MM.1S (cell line): Measurements from ENCODE around the gene MMP11.

Source experiments
- DNase-seq: peaks from one replicate; pipeline ENCODE4 v3.0.0-alpha.2; 2015
- H2AFZ ChIP-seq: fragments of 300-600 bp; sonication (generic); 2 replicates; pipeline ENCODE4 v1.6.0; 2016; ENCODE audit warnings: antibody characterized with exemption, low read length
- H3F3A ChIP-seq: fragments of 300-600 bp; sonication (generic); 2 replicates; pipeline ENCODE4 v1.6.1; 2016; ENCODE audit warnings: mild to moderate bottlenecking, antibody characterized with exemption, low read length, moderate library complexity, mixed read lengths; ENCODE audit not compliant: insufficient read depth
- H3K27ac ChIP-seq: fragments of 300-600 bp; sonication (generic); 2 replicates; pipeline ENCODE4 v1.5.1; 2016; ENCODE audit warnings: mild to moderate bottlenecking, low read length
- H3K27me3 ChIP-seq: fragments of 300-600 bp; sonication (generic); replicated peaks from 2 replicates; pipeline ENCODE4 v1.6.0; 2016; ENCODE audit warnings: low read length; ENCODE audit not compliant: insufficient read depth
- H3K36me3 ChIP-seq: fragments of 300-600 bp; sonication (generic); replicated peaks from 2 replicates; pipeline ENCODE4 v1.6.1; 2016; ENCODE audit warnings: mild to moderate bottlenecking, low read length, mixed read lengths; ENCODE audit not compliant: insufficient read depth
- H3K4me1 ChIP-seq: fragments of 300-600 bp; sonication (generic); 2 replicates; pipeline ENCODE4 v1.6.1; 2016; ENCODE audit warnings: low read length, mixed read lengths
- H3K4me2 ChIP-seq: fragments of 300-600 bp; sonication (generic); 2 replicates; pipeline ENCODE4 v1.6.0; 2016; ENCODE audit warnings: low read depth, low read length
- H3K4me3 ChIP-seq: fragments of 300-600 bp; sonication (generic); 2 replicates; pipeline ENCODE4 v1.5.1; 2016; ENCODE audit warnings: low read length, mixed read lengths
- H3K79me2 ChIP-seq: fragments of 300-600 bp; sonication (generic); 2 replicates; pipeline ENCODE4 v1.6.1; 2016; ENCODE audit warnings: mixed run types, low read length, mixed read lengths
- H3K9ac ChIP-seq: fragments of 300-600 bp; sonication (generic); 2 replicates; pipeline ENCODE4 v1.6.1; 2016; ENCODE audit warnings: low read length, mixed read lengths
- H3K9me2 ChIP-seq: fragments of 300-600 bp; sonication (generic); replicated peaks from 2 replicates; pipeline ENCODE4 v1.6.1; 2016; ENCODE audit warnings: mild to moderate bottlenecking, low read length, mixed read lengths; ENCODE audit not compliant: insufficient read depth
- H3K9me3 ChIP-seq: fragments of 300-600 bp; sonication (generic); replicated peaks from 2 replicates; pipeline ENCODE4 v1.6.1; 2016; ENCODE audit warnings: mild to moderate bottlenecking, low read length, mixed read lengths; ENCODE audit not compliant: insufficient read depth
- H4K20me1 ChIP-seq: fragments of 300-600 bp; sonication (generic); 2 replicates; pipeline ENCODE4 v1.6.1; 2016; ENCODE audit warnings: mild to moderate bottlenecking, low read length, moderate library complexity, mixed read lengths; ENCODE audit not compliant: insufficient read depth
- EZH2 ChIP-seq: fragments of 300-600 bp; sonication (generic); optimal IDR thresholded peaks from 2 replicates; pipeline ENCODE3; 2017; ENCODE audit warnings: low read depth, mild to moderate bottlenecking, antibody characterized with exemption, low read length, mixed read lengths
- EZH2phosphoT487 ChIP-seq: fragments of 300-600 bp; sonication (generic); IDR thresholded peaks from 2 replicates; pipeline ENCODE4 v1.6.1; 2018; ENCODE audit warnings: antibody characterized with exemption, low read length
- TF ChIP-seq, protein P1 (sequence below): fragments of 300-600 bp; sonication (generic); IDR thresholded peaks from 2 replicates; pipeline ENCODE4 v1.5.1; 2016; ENCODE audit warnings: antibody characterized with exemption, low read length, mixed read lengths

The MMP11 gene

DNA sequence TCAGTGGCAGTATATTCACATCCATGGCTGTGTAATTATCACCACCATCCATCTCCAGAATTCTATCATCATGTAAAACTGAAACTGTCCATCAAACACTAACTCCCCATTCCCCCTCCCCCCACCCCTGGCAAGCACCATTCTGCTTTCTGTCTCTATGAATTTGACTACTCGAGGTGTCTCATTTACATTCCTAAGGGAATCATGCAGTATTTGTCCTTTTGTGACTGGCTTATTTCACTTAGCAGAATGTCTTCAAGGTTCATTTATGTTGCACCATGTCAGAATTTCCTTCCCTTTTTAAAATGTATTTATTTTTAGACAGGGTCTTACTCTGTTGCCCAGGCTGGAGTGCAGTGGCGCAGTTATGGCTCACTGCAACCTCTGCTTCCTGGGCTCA lies 45.9 kb downstream of the MMP11 start:
- H3K36me3 ChIP-seq: peaks cover 5% of the 10 kb centered on the region

DNA sequence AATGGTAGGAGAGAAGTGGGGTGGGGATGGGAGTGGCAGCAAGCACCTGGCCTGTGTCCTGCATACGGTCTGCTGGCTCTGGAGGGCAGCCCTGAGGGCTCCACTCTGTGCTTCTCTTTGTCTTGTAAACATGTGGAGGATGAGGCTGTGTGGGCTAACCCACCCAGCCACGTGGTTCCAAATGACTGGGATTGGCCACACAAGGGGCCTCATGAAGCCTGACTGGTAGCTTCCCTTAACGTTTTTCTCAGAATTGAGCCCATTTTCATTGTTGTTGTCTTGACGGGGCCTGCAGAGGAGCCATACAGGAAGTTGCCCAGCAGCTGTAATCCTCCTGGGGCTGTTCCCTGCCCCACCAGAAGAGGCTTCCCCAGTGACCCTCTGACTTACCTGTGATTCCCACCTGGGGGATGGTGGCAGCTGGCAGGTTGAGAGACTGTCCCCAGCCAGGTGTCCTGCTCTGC lies 48.1 kb downstream of the MMP11 start:
- no peak for DNase-seq
- Histone ChIP-seq H3K27ac (no peak overlapping the region), H3K9me3 (no peaks in the 10 kb centered on the region), H3K9me2 (no peaks in the 10 kb centered on the region), H3K9ac (no peak overlapping the region), H3K79me2 (no peaks in the 10 kb centered on the region), H3K4me1 (peaks cover 4% of the 10 kb centered on the region; the same call in 1 of the 2 replicates), H3F3A (no peaks in the 10 kb centered on the region), H3K36me3 (peaks cover 8% of the 10 kb centered on the region), H3K4me2 (no peak overlapping the region), H2AFZ (no peak overlapping the region), H4K20me1 (no peaks in the 10 kb centered on the region), H3K27me3 (no peaks in the 10 kb centered on the region), H3K4me3 (no peak overlapping the region)
- no peak for TF ChIP-seq EZH2
- TF ChIP-seq, protein P1, sequence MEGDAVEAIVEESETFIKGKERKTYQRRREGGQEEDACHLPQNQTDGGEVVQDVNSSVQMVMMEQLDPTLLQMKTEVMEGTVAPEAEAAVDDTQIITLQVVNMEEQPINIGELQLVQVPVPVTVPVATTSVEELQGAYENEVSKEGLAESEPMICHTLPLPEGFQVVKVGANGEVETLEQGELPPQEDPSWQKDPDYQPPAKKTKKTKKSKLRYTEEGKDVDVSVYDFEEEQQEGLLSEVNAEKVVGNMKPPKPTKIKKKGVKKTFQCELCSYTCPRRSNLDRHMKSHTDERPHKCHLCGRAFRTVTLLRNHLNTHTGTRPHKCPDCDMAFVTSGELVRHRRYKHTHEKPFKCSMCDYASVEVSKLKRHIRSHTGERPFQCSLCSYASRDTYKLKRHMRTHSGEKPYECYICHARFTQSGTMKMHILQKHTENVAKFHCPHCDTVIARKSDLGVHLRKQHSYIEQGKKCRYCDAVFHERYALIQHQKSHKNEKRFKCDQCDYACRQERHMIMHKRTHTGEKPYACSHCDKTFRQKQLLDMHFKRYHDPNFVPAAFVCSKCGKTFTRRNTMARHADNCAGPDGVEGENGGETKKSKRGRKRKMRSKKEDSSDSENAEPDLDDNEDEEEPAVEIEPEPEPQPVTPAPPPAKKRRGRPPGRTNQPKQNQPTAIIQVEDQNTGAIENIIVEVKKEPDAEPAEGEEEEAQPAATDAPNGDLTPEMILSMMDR: no peak
- TF ChIP-seq EZH2phosphoT487: no peak

More for the DNA sequence above, 45.9 kb downstream of the MMP11 start:
- no peak overlapping the region for H3K4me3 ChIP-seq
- no peaks in the 10 kb centered on the region for H3K9me2 ChIP-seq
- H3K27ac ChIP-seq: no peak overlapping the region
- H3K27me3 ChIP-seq: no peaks in the 10 kb centered on the region
- TF ChIP-seq, protein P1: no peak
- TF ChIP-seq EZH2phosphoT487 (no peak), EZH2 (no peak)
- no peak overlapping the region for H2AFZ ChIP-seq
- no peaks in the 10 kb centered on the region for H3F3A ChIP-seq
- H3K4me1 ChIP-seq: no peaks in the 10 kb centered on the region
- H3K79me2 ChIP-seq: no peaks in the 10 kb centered on the region
- no peak overlapping the region for H3K4me2 ChIP-seq
- H3K9me3 ChIP-seq: no peaks in the 10 kb centered on the region
- no peak for DNase-seq
- H4K20me1 ChIP-seq: no peaks in the 10 kb centered on the region
- no peak overlapping the region for H3K9ac ChIP-seq

DNA sequence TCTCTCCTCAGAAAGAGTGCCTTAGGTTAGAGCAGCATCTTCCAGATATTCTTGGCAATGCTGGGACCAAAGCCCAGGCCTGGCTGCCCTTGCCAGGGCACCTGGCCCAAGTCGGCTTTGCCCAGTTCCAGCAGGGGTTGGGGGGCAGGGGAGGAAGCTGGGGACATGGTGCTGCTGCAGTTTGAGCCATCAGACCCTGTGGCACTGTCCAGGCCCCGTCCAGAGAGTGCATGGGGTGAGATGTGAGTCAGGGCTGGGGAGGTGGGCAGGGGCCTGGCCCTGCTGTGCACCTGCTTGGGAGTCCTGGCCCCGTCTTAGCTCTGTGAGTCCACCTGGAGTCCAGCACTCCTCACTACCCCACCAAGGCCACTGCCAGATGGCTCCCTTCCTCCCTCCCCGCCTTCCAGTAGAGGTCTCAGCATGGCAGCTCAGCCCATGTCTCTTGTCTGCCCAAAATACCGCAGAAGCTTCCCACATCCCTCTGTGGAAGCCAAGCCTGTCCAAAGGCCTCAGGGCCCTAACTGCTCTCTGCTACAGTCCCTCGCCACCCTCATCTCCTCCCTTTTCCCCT lies 49.5 kb downstream of the MMP11 start:
- TF ChIP-seq EZH2phosphoT487: no peak
- no peak for TF ChIP-seq EZH2
- TF ChIP-seq, protein P1: no peak
- H3K4me1 ChIP-seq: peaks cover 6% of the 10 kb centered on the region; the same call in 1 of the 2 replicates
- H3K36me3 ChIP-seq: peaks cover 3% of the 10 kb centered on the region; the same call in 1 of the 2 replicates
- H4K20me1 ChIP-seq: no peaks in the 10 kb centered on the region
- no peak for DNase-seq
- H3K27ac ChIP-seq: no peak overlapping the region
- H3K9me2 ChIP-seq: no peaks in the 10 kb centered on the region
- H3K9ac ChIP-seq: no peak overlapping the region
- H3F3A ChIP-seq: no peaks in the 10 kb centered on the region
- H3K9me3 ChIP-seq: no peaks in the 10 kb centered on the region
- no peak overlapping the region for H2AFZ ChIP-seq
- no peak overlapping the region for H3K4me3 ChIP-seq
- no peaks in the 10 kb centered on the region for H3K79me2 ChIP-seq
- H3K4me2 ChIP-seq: no peak overlapping the region
- H3K27me3 ChIP-seq: no peaks in the 10 kb centered on the region
